NB4 (cell line): Measurements from ENCODE around the gene KIAA1328.
A peak's percentile ranks its signal among the peaks of the same experiment; 100 is the strongest.

Source experiments
- DNase-seq: peaks from one replicate; pipeline ENCODE4 v3.0.0; 2010; ENCODE audit warnings: low read depth
- H3K4me3 ChIP-seq: one replicate; pipeline ENCODE4 v1.5.1; 2011; ENCODE audit warnings: mild to moderate bottlenecking, low read depth, low read length, moderate library complexity
- CTCF ChIP-seq: IDR thresholded peaks from one replicate; pipeline ENCODE4 v1.5.1; 2012; ENCODE audit warnings: low read depth, low read length
- MAX ChIP-seq: IDR thresholded peaks from 2 replicates; pipeline ENCODE4 v1.6.1; 2011; ENCODE audit warnings: low read depth, low read length
- MYC ChIP-seq: IDR thresholded peaks from 2 replicates; pipeline ENCODE4 v1.6.1; 2011; ENCODE audit warnings: low read depth, low read length
- POLR2A ChIP-seq: IDR thresholded peaks from 2 replicates; pipeline ENCODE4 v1.6.1; 2011; ENCODE audit warnings: mild to moderate bottlenecking; ENCODE audit not compliant: insufficient read length; ENCODE audit errors: extremely low read depth

The KIAA1328 gene

GRCh38 chr18:37265382-37265781, 436.5 kb downstream of the KIAA1328 start:
- no peak for DNase-seq
- no peak overlapping the region for H3K4me3 ChIP-seq
- TF ChIP-seq CTCF = no peak
- no peak for TF ChIP-seq MAX
- TF ChIP-seq POLR2A = no peak
- TF ChIP-seq MYC = no peak

GRCh38 chr18:37266290-37266689, 437.4 kb downstream of the KIAA1328 start:
- no peak for DNase-seq
- H3K4me3 ChIP-seq = no peak overlapping the region

GRCh38 chr18:37270038-37270665, 441.2 kb downstream of the KIAA1328 start:
- DNase-seq = peak; percentile 59
- TF ChIP-seq MYC (no peak), MAX (peak; percentile 50; the same call in 1 of the 2 replicates), POLR2A (no peak)
- no peak overlapping the region for H3K4me3 ChIP-seq

More at GRCh38 chr18:37266290-37266689, 437.4 kb downstream of the KIAA1328 start:
- TF ChIP-seq MYC (no peak), CTCF (peak; percentile 17)

GRCh38 chr18:37270666-37271052, 441.7 kb downstream of the KIAA1328 start:
- no peak overlapping the region for H3K4me3 ChIP-seq
- TF ChIP-seq MAX = no peak
- no peak for TF ChIP-seq POLR2A
- TF ChIP-seq MYC = no peak
- TF ChIP-seq CTCF = no peak
- no peak for DNase-seq

GRCh38 chr18:37272226-37272625, 443.3 kb downstream of the KIAA1328 start:
- H3K4me3 ChIP-seq = no peak overlapping the region
- no peak for DNase-seq
- TF ChIP-seq POLR2A (no peak), CTCF (no peak), MYC (no peak)

GRCh38 chr18:37272841-37273240, 443.9 kb downstream of the KIAA1328 start:
- no peak overlapping the region for H3K4me3 ChIP-seq
- no peak for DNase-seq
- no peak for TF ChIP-seq POLR2A
- no peak for TF ChIP-seq CTCF
- TF ChIP-seq MYC = no peak
